ENCODE results near the gene CYP4Z1. TPM values are rescaled to one million over a fixed set of nuclear protein-coding genes. Genes with fewer than 3 reads are reported as not detected.

Gene CYP4Z1
- total RNA-seq, 2 experiments from 2014 or later, result not detected

DNA sequence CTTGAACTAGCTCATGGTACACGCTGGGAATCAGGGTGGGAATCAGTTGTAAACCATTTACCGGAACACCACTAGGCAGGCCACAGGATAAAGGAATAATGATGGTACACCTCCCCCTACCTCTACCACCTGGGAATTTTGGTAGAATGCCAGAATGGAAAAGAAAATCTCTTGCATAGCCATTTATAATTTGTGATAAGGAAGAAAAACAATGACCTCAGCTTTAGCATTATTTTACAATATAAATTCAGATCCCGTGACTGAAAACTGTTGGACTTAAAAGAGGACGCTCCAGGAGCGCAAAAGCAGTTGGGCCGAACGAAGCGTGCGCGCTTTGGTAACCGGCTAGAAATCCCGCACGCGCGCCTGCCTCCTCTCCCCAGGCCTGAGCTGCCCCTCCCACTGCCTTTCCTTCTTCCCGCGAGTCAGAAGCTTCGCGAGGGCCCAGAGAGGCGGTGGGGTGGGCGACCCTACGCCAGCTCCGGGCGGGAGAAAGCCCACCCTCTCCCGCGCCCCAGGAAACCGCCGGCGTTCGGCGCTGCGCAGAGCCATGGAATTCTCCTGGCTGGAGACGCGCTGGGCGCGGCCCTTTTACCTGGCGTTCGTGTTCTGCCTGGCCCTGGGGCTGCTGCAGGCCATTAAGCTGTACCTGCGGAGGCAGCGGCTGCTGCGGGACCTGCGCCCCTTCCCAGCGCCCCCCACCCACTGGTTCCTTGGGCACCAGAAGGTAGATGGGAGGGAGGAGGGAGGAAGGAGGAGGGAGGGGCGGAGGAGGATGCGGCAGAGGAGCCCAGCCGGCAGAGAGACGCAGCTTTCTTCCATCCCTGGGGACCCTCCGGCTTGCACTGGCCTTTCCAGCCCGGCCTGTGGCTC is 43.5 kb upstream of the CYP4Z1 start, which contains the start of gene CYP4X1:
CYP4X1 (plus strand) TSS at position 402 of the 873 bp plus-strand sequence; CDS start at position 551, 149 bp downstream.
- CTCF ChIA-PET (ENCODE audit: unreplicated experiment), result no interaction called here
- DNase-seq (ENCODE audit: low spot score), result no peak

DNA sequence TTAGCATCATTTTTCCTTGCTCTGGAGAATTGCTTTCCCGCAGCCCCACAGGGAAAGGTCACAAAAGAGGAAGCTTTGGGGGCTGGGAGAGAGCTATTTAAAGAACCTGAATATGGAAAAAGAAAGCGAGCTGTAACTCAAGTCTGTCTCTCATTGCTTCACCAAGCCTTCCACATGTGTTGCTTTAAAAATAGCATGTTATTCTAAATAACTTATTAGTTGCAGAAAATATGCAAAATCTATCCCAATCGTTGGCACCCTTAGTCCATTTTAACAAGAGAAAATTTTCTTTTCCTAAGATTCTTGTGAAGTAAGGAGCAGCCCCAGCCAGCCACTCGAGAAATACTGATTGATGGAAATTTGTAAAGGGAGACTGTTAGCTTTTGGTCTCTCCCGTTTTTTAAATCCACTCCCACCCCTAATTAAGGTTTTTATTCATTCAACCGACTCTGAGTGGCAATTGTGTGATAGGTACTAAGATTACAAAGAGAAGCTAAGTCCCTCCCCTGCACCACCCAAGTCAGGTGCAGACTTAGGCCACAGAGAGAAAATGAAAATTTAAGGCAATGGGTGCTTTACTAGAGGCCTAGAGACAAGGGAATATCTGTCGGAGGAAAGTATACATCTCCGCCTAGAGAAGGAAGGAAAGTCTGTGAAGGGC is 42.8 kb upstream of the CYP4Z1 start:
- H3K4me3 ChIP-seq (ENCODE audit: low read depth, low read length, poor library complexity, severe bottlenecking), result no peak overlapping the region
- no peak overlapping the region for H3K4me2 ChIP-seq (ENCODE audit: low read length)
- no peaks in the 10 kb centered on the region for H3K9me3 ChIP-seq (ENCODE audit: low read length)
- no TSS peak for BruUV-seq (replicated peaks)
- H2AFZ ChIP-seq (ENCODE audit: low read length), result no peak overlapping the region
- ChIA-PET CTCF (ENCODE audit: unreplicated experiment) (no interaction called here), POLR2A (no interaction called here)
- no peaks in the 10 kb centered on the region for H4K20me1 ChIP-seq (ENCODE audit: insufficient read depth, low read length)
- no peaks in the 10 kb centered on the region for H3K9me2 ChIP-seq (ENCODE audit: insufficient read depth, low read length)
- intact Hi-C loops (cut with micrococcal nuclease; ENCODE audit: unreplicated experiment), result no loop called here
- H3K36me3 ChIP-seq (ENCODE audit: insufficient read depth, low read length), result no peaks in the 10 kb centered on the region
- H3K79me2 ChIP-seq (ENCODE audit: insufficient read depth, low read depth, low read length), result no peaks in the 10 kb centered on the region
- TF ChIP-seq EZH2phosphoT487 (IDR thresholded peaks at IDR 0.05; ENCODE audit: borderline replicate concordance, low read depth, low read length) (no peak), CTCF (conservative IDR thresholded peaks at IDR 0.05; ENCODE audit: low read length) (no peak)
- DNase-seq (ENCODE audit: low spot score), result no peak
- H3K27ac ChIP-seq (ENCODE audit: low read depth, low read length, poor library complexity, severe bottlenecking), result no peak overlapping the region
- no peaks in the 10 kb centered on the region for H3K4me1 ChIP-seq (ENCODE audit: insufficient read depth, low read length, poor library complexity, severe bottlenecking)

More for the DNA sequence above, 43.5 kb upstream of the CYP4Z1 start, which contains the start of gene CYP4X1:
- H3K4me3 ChIP-seq (ENCODE audit: low read depth, low read length, poor library complexity, severe bottlenecking), result no peak within 1 kb of the TSS
- no peak within 1 kb of the TSS for H3K27ac ChIP-seq (ENCODE audit: low read depth, low read length, poor library complexity, severe bottlenecking)
- intact Hi-C loops (cut with micrococcal nuclease; ENCODE audit: unreplicated experiment), result no loop called here
- no peak within 1 kb of the TSS for H3K4me2 ChIP-seq (ENCODE audit: low read length)
- POLR2A ChIA-PET, result no interaction called here
- H2AFZ ChIP-seq (ENCODE audit: low read length), result no peak within 1 kb of the TSS
- no peaks in the 10 kb centered on the region for H3K4me1 ChIP-seq (ENCODE audit: insufficient read depth, low read length, poor library complexity, severe bottlenecking)
- H3K79me2 ChIP-seq (ENCODE audit: insufficient read depth, low read depth, low read length), result no peaks in the 10 kb centered on the region
- no peaks in the 10 kb centered on the region for H3K9me3 ChIP-seq (ENCODE audit: low read length)
- no peaks in the 10 kb centered on the region for H3K9me2 ChIP-seq (ENCODE audit: insufficient read depth, low read length)
- no peak for TF ChIP-seq CTCF (conservative IDR thresholded peaks at IDR 0.05; ENCODE audit: low read length)
- TF ChIP-seq EZH2phosphoT487 (IDR thresholded peaks at IDR 0.05; ENCODE audit: borderline replicate concordance, low read depth, low read length), result no peak
- BruUV-seq (replicated peaks), result no TSS peak
- H3K36me3 ChIP-seq (ENCODE audit: insufficient read depth, low read length), result no peaks in the 10 kb centered on the region
- no peaks in the 10 kb centered on the region for H4K20me1 ChIP-seq (ENCODE audit: insufficient read depth, low read length)

Data from OCI-LY7 (cell line).